Endothelial cell (in vitro differentiated cells): ENCODE results near the gene TLE3. TPM values are rescaled to one million over a fixed set of nuclear protein-coding genes. Genes with fewer than 3 reads are reported as not detected.

Experiments
- DNase-seq: peaks from one replicate; pipeline ENCODE4 v3.0.0; 2021; ENCODE audit warnings: low spot score
- H3K27ac Mint-ChIP-seq: one replicate; pipeline ENCODE4 v1.8.0; 2021; ENCODE audit warnings: mixed read lengths, inconsistent platforms; ENCODE audit not compliant: unreplicated experiment
- H3K27me3 Mint-ChIP-seq: one replicate; pipeline ENCODE4 v1.8.0; 2021; ENCODE audit warnings: mild to moderate bottlenecking, moderate library complexity, mixed read lengths, inconsistent platforms; ENCODE audit not compliant: unreplicated experiment
- H3K36me3 Mint-ChIP-seq: one replicate; pipeline ENCODE4 v1.8.0; 2021; ENCODE audit warnings: mild to moderate bottlenecking, low read depth, mixed read lengths, inconsistent platforms; ENCODE audit not compliant: unreplicated experiment
- H3K4me1 Mint-ChIP-seq: one replicate; pipeline ENCODE4 v1.8.0; 2021; ENCODE audit warnings: mild to moderate bottlenecking, mixed read lengths, inconsistent platforms; ENCODE audit not compliant: unreplicated experiment
- H3K4me3 Mint-ChIP-seq: one replicate; pipeline ENCODE4 v1.8.0; 2021; ENCODE audit warnings: mild to moderate bottlenecking, mixed read lengths, inconsistent platforms; ENCODE audit not compliant: unreplicated experiment
- H3K9me3 Mint-ChIP-seq: one replicate; pipeline ENCODE4 v1.8.0; 2021; ENCODE audit warnings: mixed read lengths, inconsistent platforms; ENCODE audit not compliant: unreplicated experiment
- CTCF ChIP-seq: fragments of 200-600 bp; sonication (generic); IDR thresholded peaks from one replicate; pipeline ENCODE4 v1.5.0; 2021; ENCODE audit warnings: antibody characterized with exemption; ENCODE audit not compliant: unreplicated experiment
- total RNA-seq: library from RNA; stranded (reverse); fragmentation: NEBNext Ultra II Directional; extraction: Animal tissue kit (Norgen Biotek cat#: 25700); gene quantifications from one replicate; pipeline ENCODE4 v1.2.1, GENCODE V29; 2021; ENCODE audit not compliant: unreplicated experiment

The TLE3 gene
- total RNA-seq, 1 donor from 2014 or later = 80.8 TPM

GRCh38 chr15:70080347-70080746 lies 17.4 kb downstream of the TLE3 start:
- Mint-ChIP-seq H3K27me3 (peaks cover 2% of the 10 kb centered on the region), H3K4me1 (peaks cover 14% of the 10 kb centered on the region), H3K27ac (no peak overlapping the region)

DNA sequence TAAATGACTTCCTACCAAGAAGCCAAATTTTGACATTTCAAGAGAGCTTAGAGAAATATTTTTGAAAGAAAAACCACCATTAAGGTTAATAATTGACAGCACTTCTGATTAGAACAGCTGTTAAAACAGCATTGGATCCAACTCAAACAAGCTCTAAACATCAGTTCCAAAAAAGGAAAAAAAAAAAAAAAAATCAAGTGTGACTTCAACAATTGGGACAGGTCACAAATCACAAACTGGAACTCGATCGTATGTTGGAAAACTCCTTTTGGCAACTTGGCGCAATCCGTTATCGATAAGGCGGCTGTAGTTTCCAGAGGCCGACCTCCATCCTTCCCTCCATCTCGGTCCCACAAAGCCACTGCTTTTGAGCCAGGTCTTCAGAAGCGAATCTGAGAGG lies 17.8 kb downstream of the TLE3 start:
- Mint-ChIP-seq H3K4me1 (peaks cover 11% of the 10 kb centered on the region), H3K9me3 (no peaks in the 10 kb centered on the region), H3K27ac (no peak overlapping the region), H3K27me3 (peaks cover 2% of the 10 kb centered on the region), H3K36me3 (peaks cover 25% of the 10 kb centered on the region), H3K4me3 (no peak overlapping the region)
- TF ChIP-seq CTCF = no peak
- no peak for DNase-seq

More at GRCh38 chr15:70080347-70080746, 17.4 kb downstream of the TLE3 start:
- no peak for TF ChIP-seq CTCF
- H3K4me3 Mint-ChIP-seq = no peak overlapping the region
- H3K36me3 Mint-ChIP-seq = peaks cover 23% of the 10 kb centered on the region
- H3K9me3 Mint-ChIP-seq = no peaks in the 10 kb centered on the region
- no peak for DNase-seq

DNA sequence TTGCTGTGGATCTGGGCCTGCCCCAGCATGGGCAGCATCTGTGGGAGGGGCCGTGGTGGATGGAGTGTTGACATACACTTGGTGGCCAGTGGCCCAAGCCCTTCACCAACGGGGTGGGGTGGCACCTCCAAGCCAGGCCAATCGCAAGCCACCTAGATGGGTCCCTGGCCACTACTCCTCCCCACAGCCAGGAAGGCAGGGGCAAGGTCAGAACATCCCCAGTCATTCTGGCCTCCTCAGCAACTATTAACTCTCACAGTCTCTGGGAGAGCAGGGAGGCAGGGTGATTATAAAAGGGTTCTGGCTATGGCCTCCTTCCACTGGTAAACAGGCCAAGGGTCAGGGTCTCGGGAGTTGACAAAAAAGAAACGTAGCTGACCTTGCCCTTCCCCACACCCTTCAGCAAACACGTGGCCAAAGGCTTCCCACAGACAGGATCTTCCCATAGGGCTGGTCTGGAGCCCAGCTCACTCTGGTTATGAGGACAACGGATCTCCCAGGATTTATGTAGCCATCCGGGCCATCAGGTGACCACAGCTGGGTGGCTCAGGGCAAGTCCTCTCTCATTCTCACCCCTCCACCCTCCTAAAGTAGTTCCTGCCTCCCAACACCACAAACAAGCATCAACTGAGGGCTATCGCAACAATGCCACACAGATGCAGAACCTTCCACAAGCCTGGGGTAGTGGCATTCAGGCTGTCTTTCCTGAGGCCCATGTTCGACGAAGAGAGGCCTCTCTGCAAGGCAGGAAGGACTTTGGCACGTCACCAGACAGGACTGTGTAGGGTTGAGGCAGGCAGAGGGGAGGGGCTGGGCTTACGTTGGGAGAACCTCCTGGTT lies 18.9 kb downstream of the TLE3 start:
- H3K9me3 Mint-ChIP-seq = no peaks in the 10 kb centered on the region
- no peak overlapping the region for H3K27ac Mint-ChIP-seq
- no peak overlapping the region for H3K4me3 Mint-ChIP-seq
- peaks cover 3% of the 10 kb centered on the region for H3K4me1 Mint-ChIP-seq
- TF ChIP-seq CTCF = no peak
- H3K27me3 Mint-ChIP-seq = no peaks in the 10 kb centered on the region
- DNase-seq = no peak
- H3K36me3 Mint-ChIP-seq = peaks cover 29% of the 10 kb centered on the region

GRCh38 chr15:70077188-70078147 lies 20.2 kb downstream of the TLE3 start:
- no peak overlapping the region for H3K4me3 Mint-ChIP-seq
- DNase-seq = no peak
- TF ChIP-seq CTCF = no peak
- H3K36me3 Mint-ChIP-seq = peaks cover 43% of the 10 kb centered on the region
- H3K27ac Mint-ChIP-seq = no peak overlapping the region
- peaks cover 5% of the 10 kb centered on the region for H3K27me3 Mint-ChIP-seq
- H3K9me3 Mint-ChIP-seq = no peaks in the 10 kb centered on the region
- H3K4me1 Mint-ChIP-seq = no peaks in the 10 kb centered on the region
